OCI-LY3 (cell line): ENCODE results near the gene SLC28A1.
"Not testable (repeated sequence)": the region's sequence is repeated elsewhere in the genome, so short reads cannot be mapped to it uniquely, and the experiment has no call there.

Source experiments
- CTCF ChIP-seq: fragments of 200-600, 300-600 bp; sonication (generic); IDR thresholded peaks from 2 replicates; pipeline ENCODE4 v1.5.1; 2014; ENCODE audit warnings: antibody characterized with exemption, low read length, low read depth
- EZH2phosphoT487 ChIP-seq: fragments of 200-600 bp; shearing (Covaris generic); IDR thresholded peaks from 2 replicates; pipeline ENCODE4 v1.6.1; 2018; ENCODE audit warnings: antibody characterized with exemption, mixed run types, low read depth

DNA sequence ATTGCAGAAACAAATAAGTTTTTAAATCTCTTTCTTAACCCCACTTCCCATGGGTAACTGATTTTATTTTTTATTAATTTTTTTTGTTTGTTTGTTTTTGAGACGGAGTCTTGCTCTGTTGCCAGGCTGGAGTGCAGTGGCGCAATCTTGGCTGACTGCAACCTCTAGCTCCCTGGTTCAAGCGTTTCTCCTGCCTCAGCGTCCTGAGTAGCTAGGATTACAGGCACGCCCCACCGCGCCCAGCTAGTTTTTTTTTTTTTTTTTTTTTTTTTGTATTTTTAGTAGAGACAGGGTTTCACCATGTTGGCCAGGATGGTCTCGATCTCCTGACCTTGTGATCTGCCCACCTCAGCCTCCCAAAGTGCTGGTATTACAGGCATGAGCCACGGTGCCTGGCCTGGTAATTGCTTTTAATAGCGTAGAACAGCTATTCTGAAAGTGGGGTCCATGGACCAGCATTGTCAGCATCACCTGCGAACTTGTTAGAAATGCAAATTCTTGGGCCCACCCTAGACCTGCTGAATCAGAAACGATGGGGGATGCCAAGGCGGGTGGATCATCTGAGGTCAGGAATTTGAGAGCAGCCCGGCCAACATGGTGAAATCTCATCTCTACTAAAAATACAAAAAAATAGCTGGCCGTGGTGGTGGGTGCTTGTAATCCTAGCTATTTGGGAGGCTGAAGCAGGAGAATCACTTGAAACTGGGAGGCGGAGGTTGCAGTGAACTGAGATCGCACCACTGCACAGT, 40.5 kb downstream of the SLC28A1 start:
- TF ChIP-seq CTCF, EZH2phosphoT487: not testable (repeated sequence)
